PC-3 (cell line): ENCODE data around the gene RDH12.
"Not testable (repeated sequence)": the region's sequence is repeated elsewhere in the genome, so short reads cannot be mapped to it uniquely, and the experiment has no call there.

Experiments used
- EZH2 ChIP-seq: fragments of 300-600 bp; sonication (generic); IDR thresholded peaks from one replicate; pipeline ENCODE4 v1.6.1; 2017; ENCODE audit warnings: antibody characterized with exemption, mild to moderate bottlenecking, low read length; ENCODE audit not compliant: unreplicated experiment
- EZH2phosphoT487 ChIP-seq: fragments of 300-600 bp; sonication (generic); IDR thresholded peaks from 2 replicates; pipeline ENCODE4 v1.6.1; 2018; ENCODE audit warnings: mild to moderate bottlenecking, antibody characterized with exemption, low read length, borderline replicate concordance
- TF ChIP-seq, protein P1 (sequence below): fragments of 300-600 bp; sonication (generic); conservative IDR thresholded peaks from 2 replicates; pipeline ENCODE4 v1.5.1; 2017; ENCODE audit warnings: antibody characterized with exemption, low read depth, mild to moderate bottlenecking, low read length

DNA sequence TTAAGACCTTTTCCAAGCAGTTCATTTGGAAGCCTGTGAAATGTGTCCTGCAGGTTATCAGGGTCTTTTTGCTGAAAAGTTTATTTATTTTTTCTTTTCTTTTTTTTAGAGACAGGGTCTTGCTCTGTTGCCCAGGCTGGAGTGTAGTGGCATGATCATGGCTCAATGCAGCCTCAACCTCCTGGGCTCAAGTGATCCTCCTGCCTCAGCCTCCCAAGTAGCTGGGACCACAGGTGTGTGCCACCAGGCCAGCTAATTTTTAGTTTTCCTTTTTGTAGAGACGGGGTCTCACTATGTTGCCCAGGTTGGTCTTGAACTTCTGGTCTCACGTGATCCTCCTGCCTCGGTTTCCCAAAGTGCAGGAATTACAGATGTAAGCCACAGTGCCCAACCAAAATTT is 17.7 kb downstream of the RDH12 start:
- TF ChIP-seq, protein P1, sequence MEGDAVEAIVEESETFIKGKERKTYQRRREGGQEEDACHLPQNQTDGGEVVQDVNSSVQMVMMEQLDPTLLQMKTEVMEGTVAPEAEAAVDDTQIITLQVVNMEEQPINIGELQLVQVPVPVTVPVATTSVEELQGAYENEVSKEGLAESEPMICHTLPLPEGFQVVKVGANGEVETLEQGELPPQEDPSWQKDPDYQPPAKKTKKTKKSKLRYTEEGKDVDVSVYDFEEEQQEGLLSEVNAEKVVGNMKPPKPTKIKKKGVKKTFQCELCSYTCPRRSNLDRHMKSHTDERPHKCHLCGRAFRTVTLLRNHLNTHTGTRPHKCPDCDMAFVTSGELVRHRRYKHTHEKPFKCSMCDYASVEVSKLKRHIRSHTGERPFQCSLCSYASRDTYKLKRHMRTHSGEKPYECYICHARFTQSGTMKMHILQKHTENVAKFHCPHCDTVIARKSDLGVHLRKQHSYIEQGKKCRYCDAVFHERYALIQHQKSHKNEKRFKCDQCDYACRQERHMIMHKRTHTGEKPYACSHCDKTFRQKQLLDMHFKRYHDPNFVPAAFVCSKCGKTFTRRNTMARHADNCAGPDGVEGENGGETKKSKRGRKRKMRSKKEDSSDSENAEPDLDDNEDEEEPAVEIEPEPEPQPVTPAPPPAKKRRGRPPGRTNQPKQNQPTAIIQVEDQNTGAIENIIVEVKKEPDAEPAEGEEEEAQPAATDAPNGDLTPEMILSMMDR: not testable (repeated sequence)
- not testable (repeated sequence) for TF ChIP-seq EZH2phosphoT487, EZH2
